Panc1 (cell line): ENCODE results near the gene RBKS.
"Not testable (repeated sequence)": the region's sequence is repeated elsewhere in the genome, so short reads cannot be mapped to it uniquely, and the experiment has no call there.

ENCODE experiments used
- POLR2AphosphoS5 ChIP-seq: IDR thresholded peaks from 2 replicates; pipeline ENCODE4 v1.6.1; 2012; ENCODE audit warnings: mild to moderate bottlenecking, low read depth, low read length, moderate library complexity
- SIN3A ChIP-seq: IDR thresholded peaks from 2 replicates; pipeline ENCODE4 v1.6.1; 2012; ENCODE audit warnings: low read depth, mild to moderate bottlenecking, low read length, moderate library complexity, borderline replicate concordance; ENCODE audit not compliant: insufficient read depth
- TCF7L2 ChIP-seq: IDR thresholded peaks from 2 replicates; pipeline ENCODE4 v1.6.1; 2011; ENCODE audit warnings: mild to moderate bottlenecking, low read depth, low read length, inconsistent platforms
- TF ChIP-seq, protein P1 (sequence below): fragments of 450-650 bp; IDR thresholded peaks from 2 replicates; pipeline ENCODE4 v1.5.1; 2017; ENCODE audit warnings: mild to moderate bottlenecking
- TF ChIP-seq, protein P2 (sequence below), 2 experiments: IDR thresholded peaks; 2 replicates each; pipeline ENCODE4 v1.6.1; 2011 to 2012; ENCODE audit warnings: low read depth in 2 of 2, control low read depth in 1 of 2, low read length in 1 of 2, mild to moderate bottlenecking in 1 of 2, moderate library complexity in 1 of 2; ENCODE audit not compliant: insufficient read depth in 1 of 2

DNA sequence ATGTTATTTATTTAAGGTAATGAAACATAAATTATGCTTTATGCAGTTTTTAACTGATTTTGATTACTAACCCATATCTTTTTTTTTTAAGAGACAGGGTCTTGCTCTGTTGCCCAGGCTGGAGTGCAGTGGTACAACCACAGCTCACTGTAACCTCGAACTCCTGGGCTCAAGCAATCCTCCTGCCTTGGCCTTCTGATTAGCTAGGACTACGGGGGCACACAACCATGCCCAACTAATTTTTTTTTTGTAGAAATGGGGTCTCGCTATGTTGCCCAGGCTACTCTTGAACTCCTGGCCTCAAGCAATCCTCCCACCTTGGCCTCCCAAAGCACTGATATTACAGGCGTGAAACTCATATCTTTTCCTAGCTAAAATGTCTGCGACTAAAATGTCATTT lies 26.2 kb downstream of the RBKS start:
- TF ChIP-seq, protein P1, sequence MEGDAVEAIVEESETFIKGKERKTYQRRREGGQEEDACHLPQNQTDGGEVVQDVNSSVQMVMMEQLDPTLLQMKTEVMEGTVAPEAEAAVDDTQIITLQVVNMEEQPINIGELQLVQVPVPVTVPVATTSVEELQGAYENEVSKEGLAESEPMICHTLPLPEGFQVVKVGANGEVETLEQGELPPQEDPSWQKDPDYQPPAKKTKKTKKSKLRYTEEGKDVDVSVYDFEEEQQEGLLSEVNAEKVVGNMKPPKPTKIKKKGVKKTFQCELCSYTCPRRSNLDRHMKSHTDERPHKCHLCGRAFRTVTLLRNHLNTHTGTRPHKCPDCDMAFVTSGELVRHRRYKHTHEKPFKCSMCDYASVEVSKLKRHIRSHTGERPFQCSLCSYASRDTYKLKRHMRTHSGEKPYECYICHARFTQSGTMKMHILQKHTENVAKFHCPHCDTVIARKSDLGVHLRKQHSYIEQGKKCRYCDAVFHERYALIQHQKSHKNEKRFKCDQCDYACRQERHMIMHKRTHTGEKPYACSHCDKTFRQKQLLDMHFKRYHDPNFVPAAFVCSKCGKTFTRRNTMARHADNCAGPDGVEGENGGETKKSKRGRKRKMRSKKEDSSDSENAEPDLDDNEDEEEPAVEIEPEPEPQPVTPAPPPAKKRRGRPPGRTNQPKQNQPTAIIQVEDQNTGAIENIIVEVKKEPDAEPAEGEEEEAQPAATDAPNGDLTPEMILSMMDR: not testable (repeated sequence)
- TF ChIP-seq, protein P2, sequence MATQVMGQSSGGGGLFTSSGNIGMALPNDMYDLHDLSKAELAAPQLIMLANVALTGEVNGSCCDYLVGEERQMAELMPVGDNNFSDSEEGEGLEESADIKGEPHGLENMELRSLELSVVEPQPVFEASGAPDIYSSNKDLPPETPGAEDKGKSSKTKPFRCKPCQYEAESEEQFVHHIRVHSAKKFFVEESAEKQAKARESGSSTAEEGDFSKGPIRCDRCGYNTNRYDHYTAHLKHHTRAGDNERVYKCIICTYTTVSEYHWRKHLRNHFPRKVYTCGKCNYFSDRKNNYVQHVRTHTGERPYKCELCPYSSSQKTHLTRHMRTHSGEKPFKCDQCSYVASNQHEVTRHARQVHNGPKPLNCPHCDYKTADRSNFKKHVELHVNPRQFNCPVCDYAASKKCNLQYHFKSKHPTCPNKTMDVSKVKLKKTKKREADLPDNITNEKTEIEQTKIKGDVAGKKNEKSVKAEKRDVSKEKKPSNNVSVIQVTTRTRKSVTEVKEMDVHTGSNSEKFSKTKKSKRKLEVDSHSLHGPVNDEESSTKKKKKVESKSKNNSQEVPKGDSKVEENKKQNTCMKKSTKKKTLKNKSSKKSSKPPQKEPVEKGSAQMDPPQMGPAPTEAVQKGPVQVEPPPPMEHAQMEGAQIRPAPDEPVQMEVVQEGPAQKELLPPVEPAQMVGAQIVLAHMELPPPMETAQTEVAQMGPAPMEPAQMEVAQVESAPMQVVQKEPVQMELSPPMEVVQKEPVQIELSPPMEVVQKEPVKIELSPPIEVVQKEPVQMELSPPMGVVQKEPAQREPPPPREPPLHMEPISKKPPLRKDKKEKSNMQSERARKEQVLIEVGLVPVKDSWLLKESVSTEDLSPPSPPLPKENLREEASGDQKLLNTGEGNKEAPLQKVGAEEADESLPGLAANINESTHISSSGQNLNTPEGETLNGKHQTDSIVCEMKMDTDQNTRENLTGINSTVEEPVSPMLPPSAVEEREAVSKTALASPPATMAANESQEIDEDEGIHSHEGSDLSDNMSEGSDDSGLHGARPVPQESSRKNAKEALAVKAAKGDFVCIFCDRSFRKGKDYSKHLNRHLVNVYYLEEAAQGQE (IDR thresholded peaks at IDR 0.05; ENCODE audit: insufficient read depth in 1 of 2, low read depth in 2 of 2, low read length in 1 of 2): not testable (repeated sequence)
- not testable (repeated sequence) for TF ChIP-seq SIN3A, POLR2AphosphoS5, TCF7L2
